K562 (cell line): ENCODE measurements around the gene CBLIF. TPM values are rescaled to one million over a fixed set of nuclear protein-coding genes. Genes with fewer than 3 reads are reported as not detected.

ENCODE experiments used
- ATAC-seq: fragments of 200-7000 bp; cut with Tn5 transposase; 3 replicates; pipeline ENCODE4 v1.9.1; 2020; ENCODE audit warnings: moderate library complexity
- BruUV-seq: library from RNA; stranded (reverse); fragments of 400-500 nt; replicated peaks from 2 replicates; lab custom pipeline; 2021; lab: Mats Ljungman, UMichigan
- CTCF ChIA-PET: fragments of 300-600 bp; formaldehyde crosslinking; extraction: SDS; loops from one replicate; lab custom pipeline; 2021; ENCODE audit warnings: low intra/inter-chr PET ratio; lab: Yijun Ruan, JAX
- POLR2A ChIA-PET: fragments of 300-600, 350-650 bp; sonication (Branson Sonifier 250); formaldehyde crosslinking; extraction: SDS; loops from one replicate; lab custom pipeline; 2021; ENCODE audit warnings: antibody characterized with exemption, inconsistent platforms; lab: Yijun Ruan, JAX
- DNase-seq, 4 experiments: peaks; one replicate each; pipeline versions ENCODE4 v3.0.0 to v3.0.0-alpha.2; 2011 to 2018; ENCODE audit warnings: low spot score in 3 of 4, mixed read lengths in 3 of 4; ENCODE audit errors: extremely low read depth in 1 of 4
- FAIRE-seq: peaks from 2 replicates; lab custom pipeline; 2011; peaks lifted over from hg19 to GRCh38; lab: Jason Lieb, UNC
- H2AFZ ChIP-seq: 2 replicates; pipeline ENCODE4 v1.6.0; 2011; ENCODE audit warnings: low read depth, low read length, control low read depth, inconsistent platforms
- H3K27ac ChIP-seq: fragments of 200-600 bp; 3 replicates; pipeline ENCODE4 v1.8.0; 2011; ENCODE audit warnings: low read depth, mild to moderate bottlenecking, control low read depth, inconsistent platforms, low read length, moderate library complexity, mixed read lengths; ENCODE audit errors: extremely low read depth
- H3K27me3 ChIP-seq, 2 experiments: fragments of 300-600 bp in 1 of 2; 2 replicates in 1 of 2; 3 replicates in 1 of 2; pipeline versions ENCODE4 v1.6.0 to v1.8.0; 2011; ENCODE audit warnings: inconsistent platforms in 2 of 2, low read length in 2 of 2, mild to moderate bottlenecking in 1 of 2, mixed read lengths in 1 of 2, moderate library complexity in 1 of 2; ENCODE audit not compliant: control insufficient read depth in 2 of 2, insufficient read depth in 2 of 2
- H3K36me3 ChIP-seq: fragments of 300-600 bp; 3 replicates; pipeline ENCODE4 v1.8.0; 2011; ENCODE audit warnings: mild to moderate bottlenecking, low read length, inconsistent platforms; ENCODE audit not compliant: control insufficient read depth, insufficient read depth
- H3K4me1 ChIP-seq, 2 experiments: fragments of 200-600 bp in 1 of 2; replicated peaks in 1 of 2; 2 replicates in 1 of 2; 3 replicates in 1 of 2; pipeline versions ENCODE4 v1.5.1 to v1.8.0; 2011; ENCODE audit warnings: inconsistent platforms in 2 of 2, low read length in 2 of 2, mild to moderate bottlenecking in 1 of 2, mixed read lengths in 1 of 2, moderate library complexity in 1 of 2; ENCODE audit not compliant: control insufficient read depth in 2 of 2, insufficient read depth in 2 of 2
- H3K4me2 ChIP-seq: 2 replicates; pipeline ENCODE4 v1.6.1; 2011; ENCODE audit warnings: low read length, control low read depth, inconsistent platforms, mixed read lengths; ENCODE audit not compliant: insufficient read depth
- H3K4me3 ChIP-seq: fragments of 200-600 bp; sonication (generic), shearing (Covaris generic); 2 replicates; pipeline ENCODE4 v1.5.1; 2016; ENCODE audit warnings: control low read depth, inconsistent platforms
- H3K79me2 ChIP-seq: fragments of 200-600 bp; 3 replicates; pipeline ENCODE4 v1.8.0; 2011; ENCODE audit warnings: low read length, inconsistent platforms; ENCODE audit not compliant: control insufficient read depth, insufficient read depth
- H3K9ac ChIP-seq, 2 experiments: 2 replicates each; pipeline versions ENCODE4 v1.6.0 to v1.6.1; 2011; ENCODE audit warnings: low read depth in 2 of 2, low read length in 2 of 2, control low read depth in 1 of 2, inconsistent platforms in 1 of 2, mild to moderate bottlenecking in 1 of 2, mixed read lengths in 1 of 2; ENCODE audit not compliant: insufficient read depth in 1 of 2
- H3K9me1 ChIP-seq: one replicate; pipeline ENCODE4 v1.6.0; 2011; ENCODE audit warnings: inconsistent platforms, mild to moderate bottlenecking, low read length, moderate library complexity; ENCODE audit not compliant: control insufficient read depth, insufficient read depth
- H3K9me3 ChIP-seq: replicated peaks from 2 replicates; pipeline ENCODE4 v1.5.1; 2011; ENCODE audit warnings: low read depth, low read length, inconsistent platforms; ENCODE audit not compliant: control insufficient read depth, insufficient read depth
- H4K20me1 ChIP-seq: replicated peaks from 2 replicates; pipeline ENCODE4 v1.6.1; 2011; ENCODE audit warnings: low read length, inconsistent platforms, mixed read lengths; ENCODE audit not compliant: control insufficient read depth, insufficient read depth
- FOXK1 ChIP-seq: sonication (generic); formaldehyde crosslinking; IDR thresholded peaks from 2 replicates; pipeline ENCODE4 v1.8.0; 2022; ENCODE audit warnings: missing genetic modification reagents, mild to moderate bottlenecking, borderline replicate concordance
- HDAC3 ChIP-seq: fragments of 450-650 bp; IDR thresholded peaks from 2 replicates; pipeline ENCODE4 v1.6.1; 2018; ENCODE audit warnings: borderline replicate concordance, mild to moderate bottlenecking, moderate library complexity; ENCODE audit not compliant: partially characterized antibody
- WGBS: fragments of 100-300 bp; shearing (Covaris generic); methylation state at CpG from one replicate; pipeline ENCODE4 v1.1.6; 2016; ENCODE audit warnings: low coverage, mixed read lengths; ENCODE audit not compliant: insufficient coverage; ENCODE audit errors: missing lambda C conversion rate; 5-methylcytosine and 5-hydroxymethylcytosine counted together
- in situ Hi-C: fragments of 300-500 bp; cut with MboI; formaldehyde crosslinking; loops from 4 replicates; pipeline ENCODE4 v1.15.0; 2018; ENCODE audit warnings: inconsistent platforms, mixed read lengths
- intact Hi-C: fragments of 100-400 bp; cut with micrococcal nuclease; formaldehyde crosslinking; loops from 2 replicates; pipeline ENCODE4 v1.14.2; 2022
- polyA plus RNA-seq, 8 experiments: library from polyadenylated mRNA; depleted of rRNA in 4 of 8; stranded (reverse) in 5 of 8; unstranded in 3 of 8; fragments of >200 nt; fragmentation: Nextera tagmentation in 2 of 8; fragmentation: Illumina TruSeq in 1 of 8; extraction: Ambion mirVana in 2 of 8; extraction: Trizol in 1 of 8; gene quantifications; 2 replicates each; pipeline versions ENCODE4 v1.2.1 to v1.2.3, GENCODE V29; 2011 to 2014; ENCODE audit warnings: inconsistent platforms in 1 of 8, missing spikeins in 1 of 8
- total RNA-seq, 7 experiments: library from RNA; depleted of rRNA in 6 of 7; stranded (reverse); fragments of >200 nt in 6 of 7; fragmentation: Illumina TruSeq in 2 of 7; extraction: Trizol in 2 of 7; gene quantifications; 2 replicates each; pipeline versions ENCODE4 v1.2.1 to v1.2.3, GENCODE V29; 2011 to 2021; ENCODE audit warnings: low replicate concordance in 1 of 7
- TF ChIP-seq, protein P1 (sequence below): fragments of 450-650 bp; formaldehyde crosslinking; conservative IDR thresholded peaks from 2 replicates; pipeline ENCODE4 v1.4.0; 2022; ENCODE audit warnings: mild to moderate bottlenecking, missing genetic modification characterization
- TF ChIP-seq, protein P2 (sequence below): IDR thresholded peaks from 2 replicates; pipeline ENCODE4 v1.6.1; 2012; ENCODE audit warnings: low read depth, low read length, improper control_type of control experiment, borderline replicate concordance
- TF ChIP-seq, protein P3 (sequence below): sonication (generic); formaldehyde crosslinking; IDR thresholded peaks from 2 replicates; pipeline ENCODE4 v1.8.0; 2022; ENCODE audit warnings: missing genetic modification reagents, mild to moderate bottlenecking, moderate library complexity, borderline replicate concordance

Gene CBLIF
- total and polyA plus RNA-seq, 9 of the 15 experiments (the other 6 are each of a cell fraction or from before 2014, with no cell fraction given), result 0.07 to 0.83 (median 0.54) TPM

DNA sequence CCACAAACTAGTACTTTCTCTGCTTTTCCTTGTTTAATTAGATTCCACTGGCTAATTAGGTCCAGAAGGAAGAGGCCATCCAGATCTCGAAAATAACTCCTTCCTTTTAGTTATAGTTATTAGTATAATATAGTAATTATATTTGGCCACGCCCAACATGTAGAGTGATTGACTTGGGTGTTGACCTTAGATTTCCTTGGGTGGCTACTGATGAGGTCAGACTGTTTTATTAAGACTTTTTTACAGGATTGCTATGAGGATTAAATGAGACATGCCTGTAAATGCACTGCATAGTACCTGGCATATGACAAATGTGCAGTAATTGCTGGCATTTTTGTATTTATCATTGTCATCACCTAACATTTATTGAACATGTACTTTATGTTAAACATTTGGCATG, 63.2 kb downstream of the CBLIF start:
- Histone ChIP-seq H3K27ac (no peak overlapping the region), H3K9ac (no peak overlapping the region), H2AFZ (no peak overlapping the region), H3K4me2 (no peak overlapping the region), H3K79me2 (0 out of 3 replicates have a peak, but pooled peaks cover 3% of the 10 kb centered on the region), H3K36me3 (peaks cover 53% of the 10 kb centered on the region), H4K20me1 (peaks cover 2% of the 10 kb centered on the region; the same call in 1 of the 2 replicates), H3K4me1 (peaks cover 8 to 10% of the 10 kb centered on the region in 2 experiments), H3K4me3 (no peak overlapping the region), H3K9me3 (no peaks in the 10 kb centered on the region), H3K9me1 (peaks cover under 1% of the 10 kb centered on the region), H3K27me3 (no peaks in the 10 kb centered on the region)
- TF ChIP-seq, protein P1, sequence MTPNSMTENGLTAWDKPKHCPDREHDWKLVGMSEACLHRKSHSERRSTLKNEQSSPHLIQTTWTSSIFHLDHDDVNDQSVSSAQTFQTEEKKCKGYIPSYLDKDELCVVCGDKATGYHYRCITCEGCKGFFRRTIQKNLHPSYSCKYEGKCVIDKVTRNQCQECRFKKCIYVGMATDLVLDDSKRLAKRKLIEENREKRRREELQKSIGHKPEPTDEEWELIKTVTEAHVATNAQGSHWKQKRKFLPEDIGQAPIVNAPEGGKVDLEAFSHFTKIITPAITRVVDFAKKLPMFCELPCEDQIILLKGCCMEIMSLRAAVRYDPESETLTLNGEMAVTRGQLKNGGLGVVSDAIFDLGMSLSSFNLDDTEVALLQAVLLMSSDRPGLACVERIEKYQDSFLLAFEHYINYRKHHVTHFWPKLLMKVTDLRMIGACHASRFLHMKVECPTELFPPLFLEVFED (CRISPR knock-in tag), result no peak
- TF ChIP-seq, protein P2, sequence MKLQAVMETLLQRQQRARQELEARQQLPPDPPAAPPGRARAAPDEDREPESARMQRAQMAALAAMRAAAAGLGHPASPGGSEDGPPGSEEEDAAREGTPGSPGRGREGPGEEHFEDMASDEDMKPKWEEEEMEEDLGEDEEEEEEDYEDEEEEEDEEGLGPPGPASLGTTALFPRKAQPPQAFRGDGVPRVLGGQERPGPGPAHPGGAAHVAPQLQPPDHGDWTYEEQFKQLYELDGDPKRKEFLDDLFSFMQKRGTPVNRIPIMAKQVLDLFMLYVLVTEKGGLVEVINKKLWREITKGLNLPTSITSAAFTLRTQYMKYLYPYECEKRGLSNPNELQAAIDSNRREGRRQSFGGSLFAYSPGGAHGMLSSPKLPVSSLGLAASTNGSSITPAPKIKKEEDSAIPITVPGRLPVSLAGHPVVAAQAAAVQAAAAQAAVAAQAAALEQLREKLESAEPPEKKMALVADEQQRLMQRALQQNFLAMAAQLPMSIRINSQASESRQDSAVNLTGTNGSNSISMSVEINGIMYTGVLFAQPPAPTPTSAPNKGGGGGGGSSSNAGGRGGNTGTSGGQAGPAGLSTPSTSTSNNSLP, result no peak
- no peak for TF ChIP-seq HDAC3
- TF ChIP-seq, protein P3, sequence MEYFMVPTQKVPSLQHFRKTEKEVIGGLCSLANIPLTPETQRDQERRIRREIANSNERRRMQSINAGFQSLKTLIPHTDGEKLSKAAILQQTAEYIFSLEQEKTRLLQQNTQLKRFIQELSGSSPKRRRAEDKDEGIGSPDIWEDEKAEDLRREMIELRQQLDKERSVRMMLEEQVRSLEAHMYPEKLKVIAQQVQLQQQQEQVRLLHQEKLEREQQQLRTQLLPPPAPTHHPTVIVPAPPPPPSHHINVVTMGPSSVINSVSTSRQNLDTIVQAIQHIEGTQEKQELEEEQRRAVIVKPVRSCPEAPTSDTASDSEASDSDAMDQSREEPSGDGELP, result no peak
- no peak for TF ChIP-seq FOXK1 (CRISPR knock-in tag)
- intact Hi-C loops, result no loop called here
- no peak for ATAC-seq
- POLR2A ChIA-PET, result no interaction called here
- BruUV-seq, result no TSS peak
- FAIRE-seq, result no peak
- DNase-seq, result no peak
- in situ Hi-C loops, result no loop called here
- CTCF ChIA-PET, result no interaction called here
- WGBS, result 83% methylated on average over 2 of the region's 2 CpGs
